Measurements from ENCODE around the gene SF3B6. TPM values are rescaled to one million over a fixed set of nuclear protein-coding genes. Genes with fewer than 3 reads are reported as not detected.
"Not testable (repeated sequence)": the region's sequence is repeated elsewhere in the genome, so short reads cannot be mapped to it uniquely, and the experiment has no call there.

The SF3B6 gene
- total and polyA plus RNA-seq, 2 experiments from 2014 or later: 140 to 565 TPM

DNA sequence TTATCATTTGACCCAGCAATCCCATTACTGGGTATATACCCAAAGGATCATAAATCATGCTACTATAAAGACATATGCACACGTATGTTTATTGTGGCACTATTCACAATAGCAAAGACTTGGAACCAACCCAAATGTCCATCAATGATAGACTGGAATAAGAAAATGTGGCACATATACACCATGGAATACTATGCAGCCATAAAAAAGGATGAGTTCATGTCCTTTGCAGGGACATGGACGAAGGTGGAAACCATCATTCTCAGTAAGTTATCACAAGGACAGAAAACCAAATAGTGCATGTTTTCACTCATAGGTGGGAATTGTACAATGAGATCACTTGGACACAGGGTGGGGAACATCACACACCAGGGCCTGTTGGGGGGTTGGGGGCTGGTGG is 24.6 kb upstream of the SF3B6 start:
- not testable (repeated sequence) for DNase-seq (ENCODE audit: low spot score); H4K20me1 ChIP-seq (replicated peaks; ENCODE audit: insufficient read depth); ATAC-seq; H3K4me1 ChIP-seq (ENCODE audit: insufficient read depth); H3K79me2 ChIP-seq (replicated peaks; ENCODE audit: insufficient read depth); H3K27me3 Mint-ChIP-seq (ENCODE audit: insufficient read depth, low read depth, poor library complexity); H3K9me2 ChIP-seq (ENCODE audit: insufficient read depth); H2AFZ ChIP-seq; H3K27ac ChIP-seq (ENCODE audit: low read depth); H3K27me3 ChIP-seq (ENCODE audit: insufficient read depth); H3K9me3 Mint-ChIP-seq; H3F3A ChIP-seq (replicated peaks; ENCODE audit: low read depth); H3K4me1 Mint-ChIP-seq; H3K36me3 ChIP-seq (ENCODE audit: insufficient read depth); H3K4me3 ChIP-seq; H3K27ac Mint-ChIP-seq; H3K4me3 Mint-ChIP-seq; H3K4me2 ChIP-seq; H3K36me3 Mint-ChIP-seq (ENCODE audit: low read depth)

DNA sequence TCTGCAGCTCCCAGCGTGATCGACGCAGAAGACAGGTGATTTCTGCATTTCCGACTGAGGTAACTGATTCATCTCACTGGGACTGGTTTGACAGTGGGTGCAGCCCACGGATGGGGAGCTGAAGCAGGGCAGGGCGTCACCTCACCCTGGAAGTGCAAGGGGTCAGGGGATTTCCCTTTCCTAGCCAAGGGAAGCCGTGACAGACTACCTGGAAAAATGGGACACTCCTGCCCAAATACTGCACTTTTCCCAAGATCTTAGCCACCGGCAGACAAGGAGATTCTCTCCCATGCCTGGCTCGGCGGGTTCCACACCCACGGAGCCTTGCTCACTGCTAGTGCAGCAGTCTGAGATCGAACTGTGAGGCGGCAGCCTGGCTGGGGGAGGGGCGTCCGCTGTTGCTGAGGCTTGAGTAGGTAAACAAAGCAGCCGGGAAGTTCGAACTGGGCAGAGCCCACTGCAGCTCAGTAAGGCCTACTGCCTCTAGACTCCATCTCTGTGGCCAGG is 19.1 kb upstream of the SF3B6 start:
- H3K79me2 ChIP-seq (replicated peaks; ENCODE audit: insufficient read depth); H3K27ac Mint-ChIP-seq; H3F3A ChIP-seq (replicated peaks; ENCODE audit: low read depth); H4K20me1 ChIP-seq (replicated peaks; ENCODE audit: insufficient read depth); H3K4me1 Mint-ChIP-seq; H3K27ac ChIP-seq (ENCODE audit: low read depth); H3K4me1 ChIP-seq (ENCODE audit: insufficient read depth); H3K36me3 Mint-ChIP-seq (ENCODE audit: low read depth); H3K36me3 ChIP-seq (ENCODE audit: insufficient read depth); H3K9me2 ChIP-seq (ENCODE audit: insufficient read depth); H3K27me3 Mint-ChIP-seq (ENCODE audit: insufficient read depth, low read depth, poor library complexity); H3K27me3 ChIP-seq (ENCODE audit: insufficient read depth); ATAC-seq: not testable (repeated sequence)
- H2AFZ ChIP-seq: peak overlapping the region; percentile 94
- Mint-ChIP-seq H3K9me3 (peaks cover 11% of the 10 kb centered on the region; the same call in 1 of the 3 replicates), H3K4me3 (peak overlapping the region; percentile 37; the same call in 2 of the 3 replicates)
- peak overlapping the region; percentile 46; the same call in 1 of the 2 replicates for H3K4me3 ChIP-seq
- peak overlapping the region; percentile 73 for H3K4me2 ChIP-seq
- DNase-seq (ENCODE audit: low spot score): peak; percentile 42

DNA sequence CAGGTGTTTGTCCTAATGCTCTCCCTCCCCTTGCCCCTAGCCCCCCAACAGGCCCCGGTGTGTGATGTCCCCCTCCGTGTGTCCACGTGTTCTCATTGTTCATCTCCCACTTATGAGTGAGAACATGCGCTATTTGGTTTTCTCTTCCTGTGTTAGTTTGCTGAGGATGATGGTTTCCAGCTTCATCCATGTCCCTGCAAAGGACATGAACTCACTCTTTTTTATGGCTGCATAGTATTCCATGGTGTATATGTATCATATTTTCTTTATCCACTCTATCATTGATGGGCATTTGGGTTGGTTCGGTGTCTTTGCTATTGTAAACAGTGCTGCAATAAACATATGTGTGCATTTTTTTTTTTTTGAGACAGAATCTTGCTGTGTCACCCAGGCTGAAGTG is 17.1 kb upstream of the SF3B6 start:
- not testable (repeated sequence) for H3K36me3 ChIP-seq (ENCODE audit: insufficient read depth); H3K4me1 Mint-ChIP-seq; ATAC-seq; H3K27ac ChIP-seq (ENCODE audit: low read depth); H3K4me1 ChIP-seq (ENCODE audit: insufficient read depth); H3K27me3 Mint-ChIP-seq (ENCODE audit: insufficient read depth, low read depth, poor library complexity); H3K36me3 Mint-ChIP-seq (ENCODE audit: low read depth); H3K9me2 ChIP-seq (ENCODE audit: insufficient read depth); H3K27ac Mint-ChIP-seq; H4K20me1 ChIP-seq (replicated peaks; ENCODE audit: insufficient read depth); H3K79me2 ChIP-seq (replicated peaks; ENCODE audit: insufficient read depth); H3K27me3 ChIP-seq (ENCODE audit: insufficient read depth); H2AFZ ChIP-seq; DNase-seq (ENCODE audit: low spot score); H3K4me3 ChIP-seq; H3K4me3 Mint-ChIP-seq; H3K4me2 ChIP-seq; H3K9me3 Mint-ChIP-seq; H3F3A ChIP-seq (replicated peaks; ENCODE audit: low read depth)

DNA sequence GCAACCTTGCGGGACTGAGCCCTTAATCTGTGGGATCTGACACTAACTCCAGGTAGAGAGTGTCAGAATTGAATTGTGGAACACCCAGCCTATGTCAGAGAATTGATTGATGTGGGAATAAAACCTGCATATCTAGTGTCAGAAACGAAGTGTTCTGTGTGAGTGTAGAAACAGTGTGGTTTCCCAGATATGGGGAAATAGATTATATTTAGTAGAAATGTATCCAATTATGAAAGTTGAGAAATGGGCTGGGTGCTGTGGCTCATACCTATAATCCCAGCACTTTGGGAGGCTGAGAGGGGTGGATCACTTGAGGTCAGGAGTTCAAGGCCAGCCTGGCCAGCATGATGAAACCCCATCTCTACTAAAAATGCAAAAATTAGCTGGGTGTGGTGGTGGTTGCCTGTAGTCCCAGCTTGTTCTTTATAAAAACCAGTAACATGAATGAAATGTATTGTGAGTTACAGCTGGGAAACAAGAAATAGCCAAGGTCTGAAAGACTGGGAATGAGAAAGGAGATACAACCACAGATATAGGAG is 12.8 kb upstream of the SF3B6 start:
- Mint-ChIP-seq H3K4me3 (no peak overlapping the region), H3K36me3 (ENCODE audit: low read depth) (no peaks in the 10 kb centered on the region), H3K27ac (no peak overlapping the region), H3K27me3 (ENCODE audit: insufficient read depth, low read depth, poor library complexity) (peaks cover 5% of the 10 kb centered on the region), H3K4me1 (peaks cover 5% of the 10 kb centered on the region), H3K9me3 (no peaks in the 10 kb centered on the region)
- Histone ChIP-seq H3K4me3 (no peak overlapping the region), H3K27me3 (ENCODE audit: insufficient read depth) (no peaks in the 10 kb centered on the region), H3F3A (replicated peaks; ENCODE audit: low read depth) (0 out of 2 replicates have a peak, but pooled peaks cover 7% of the 10 kb centered on the region), H3K4me1 (ENCODE audit: insufficient read depth) (peaks cover 5% of the 10 kb centered on the region; the same call in 1 of the 2 replicates), H4K20me1 (replicated peaks; ENCODE audit: insufficient read depth) (no peaks in the 10 kb centered on the region), H3K9me2 (ENCODE audit: insufficient read depth) (no peaks in the 10 kb centered on the region), H3K36me3 (ENCODE audit: insufficient read depth) (no peaks in the 10 kb centered on the region), H2AFZ (no peak overlapping the region), H3K27ac (ENCODE audit: low read depth) (no peak overlapping the region), H3K4me2 (no peak overlapping the region), H3K79me2 (replicated peaks; ENCODE audit: insufficient read depth) (no peaks in the 10 kb centered on the region)
- TF ChIP-seq, protein P1, sequence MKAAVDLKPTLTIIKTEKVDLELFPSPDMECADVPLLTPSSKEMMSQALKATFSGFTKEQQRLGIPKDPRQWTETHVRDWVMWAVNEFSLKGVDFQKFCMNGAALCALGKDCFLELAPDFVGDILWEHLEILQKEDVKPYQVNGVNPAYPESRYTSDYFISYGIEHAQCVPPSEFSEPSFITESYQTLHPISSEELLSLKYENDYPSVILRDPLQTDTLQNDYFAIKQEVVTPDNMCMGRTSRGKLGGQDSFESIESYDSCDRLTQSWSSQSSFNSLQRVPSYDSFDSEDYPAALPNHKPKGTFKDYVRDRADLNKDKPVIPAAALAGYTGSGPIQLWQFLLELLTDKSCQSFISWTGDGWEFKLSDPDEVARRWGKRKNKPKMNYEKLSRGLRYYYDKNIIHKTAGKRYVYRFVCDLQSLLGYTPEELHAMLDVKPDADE (IDR thresholded peaks at IDR 0.05): no peak
- TF ChIP-seq CREB1 (CRISPR knock-in tag; IDR thresholded peaks at IDR 0.05; ENCODE audit: low read depth): no peak
- no peak for TF ChIP-seq JUNB (IDR thresholded peaks at IDR 0.05; ENCODE audit: unreplicated experiment)
- TF ChIP-seq, protein P2, sequence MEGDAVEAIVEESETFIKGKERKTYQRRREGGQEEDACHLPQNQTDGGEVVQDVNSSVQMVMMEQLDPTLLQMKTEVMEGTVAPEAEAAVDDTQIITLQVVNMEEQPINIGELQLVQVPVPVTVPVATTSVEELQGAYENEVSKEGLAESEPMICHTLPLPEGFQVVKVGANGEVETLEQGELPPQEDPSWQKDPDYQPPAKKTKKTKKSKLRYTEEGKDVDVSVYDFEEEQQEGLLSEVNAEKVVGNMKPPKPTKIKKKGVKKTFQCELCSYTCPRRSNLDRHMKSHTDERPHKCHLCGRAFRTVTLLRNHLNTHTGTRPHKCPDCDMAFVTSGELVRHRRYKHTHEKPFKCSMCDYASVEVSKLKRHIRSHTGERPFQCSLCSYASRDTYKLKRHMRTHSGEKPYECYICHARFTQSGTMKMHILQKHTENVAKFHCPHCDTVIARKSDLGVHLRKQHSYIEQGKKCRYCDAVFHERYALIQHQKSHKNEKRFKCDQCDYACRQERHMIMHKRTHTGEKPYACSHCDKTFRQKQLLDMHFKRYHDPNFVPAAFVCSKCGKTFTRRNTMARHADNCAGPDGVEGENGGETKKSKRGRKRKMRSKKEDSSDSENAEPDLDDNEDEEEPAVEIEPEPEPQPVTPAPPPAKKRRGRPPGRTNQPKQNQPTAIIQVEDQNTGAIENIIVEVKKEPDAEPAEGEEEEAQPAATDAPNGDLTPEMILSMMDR (conservative IDR thresholded peaks at IDR 0.05; ENCODE audit: low read depth in 2 of 2): no peak
- no peak for TF ChIP-seq ZNF114 (CRISPR knock-in tag; IDR thresholded peaks at IDR 0.05)
- TF ChIP-seq EZH2phosphoT487 (IDR thresholded peaks at IDR 0.05; ENCODE audit: unreplicated experiment): no peak
- TF ChIP-seq NANOG (IDR thresholded peaks at IDR 0.05; ENCODE audit: borderline replicate concordance): no peak
- TF ChIP-seq, protein P3, sequence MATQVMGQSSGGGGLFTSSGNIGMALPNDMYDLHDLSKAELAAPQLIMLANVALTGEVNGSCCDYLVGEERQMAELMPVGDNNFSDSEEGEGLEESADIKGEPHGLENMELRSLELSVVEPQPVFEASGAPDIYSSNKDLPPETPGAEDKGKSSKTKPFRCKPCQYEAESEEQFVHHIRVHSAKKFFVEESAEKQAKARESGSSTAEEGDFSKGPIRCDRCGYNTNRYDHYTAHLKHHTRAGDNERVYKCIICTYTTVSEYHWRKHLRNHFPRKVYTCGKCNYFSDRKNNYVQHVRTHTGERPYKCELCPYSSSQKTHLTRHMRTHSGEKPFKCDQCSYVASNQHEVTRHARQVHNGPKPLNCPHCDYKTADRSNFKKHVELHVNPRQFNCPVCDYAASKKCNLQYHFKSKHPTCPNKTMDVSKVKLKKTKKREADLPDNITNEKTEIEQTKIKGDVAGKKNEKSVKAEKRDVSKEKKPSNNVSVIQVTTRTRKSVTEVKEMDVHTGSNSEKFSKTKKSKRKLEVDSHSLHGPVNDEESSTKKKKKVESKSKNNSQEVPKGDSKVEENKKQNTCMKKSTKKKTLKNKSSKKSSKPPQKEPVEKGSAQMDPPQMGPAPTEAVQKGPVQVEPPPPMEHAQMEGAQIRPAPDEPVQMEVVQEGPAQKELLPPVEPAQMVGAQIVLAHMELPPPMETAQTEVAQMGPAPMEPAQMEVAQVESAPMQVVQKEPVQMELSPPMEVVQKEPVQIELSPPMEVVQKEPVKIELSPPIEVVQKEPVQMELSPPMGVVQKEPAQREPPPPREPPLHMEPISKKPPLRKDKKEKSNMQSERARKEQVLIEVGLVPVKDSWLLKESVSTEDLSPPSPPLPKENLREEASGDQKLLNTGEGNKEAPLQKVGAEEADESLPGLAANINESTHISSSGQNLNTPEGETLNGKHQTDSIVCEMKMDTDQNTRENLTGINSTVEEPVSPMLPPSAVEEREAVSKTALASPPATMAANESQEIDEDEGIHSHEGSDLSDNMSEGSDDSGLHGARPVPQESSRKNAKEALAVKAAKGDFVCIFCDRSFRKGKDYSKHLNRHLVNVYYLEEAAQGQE (IDR thresholded peaks at IDR 0.05; ENCODE audit: unreplicated experiment): no peak
- TF ChIP-seq ZNF331 (CRISPR knock-in tag; IDR thresholded peaks at IDR 0.05; ENCODE audit: low read depth): no peak
- DNase-seq (ENCODE audit: low spot score): no peak
- ATAC-seq: no peak
